Measurements from ENCODE around the gene RNF115. TPM values are rescaled to one million over a fixed set of nuclear protein-coding genes. Genes with fewer than 3 reads are reported as not detected.

RNF115 gene
- 10 to 100 TPM; 16.6 to 41.8 (median 23.1) TPM for total RNA-seq
- polyA plus RNA-seq: 1 to 10 TPM; 3.0 to 4.7 (median 3.0) TPM

DNA sequence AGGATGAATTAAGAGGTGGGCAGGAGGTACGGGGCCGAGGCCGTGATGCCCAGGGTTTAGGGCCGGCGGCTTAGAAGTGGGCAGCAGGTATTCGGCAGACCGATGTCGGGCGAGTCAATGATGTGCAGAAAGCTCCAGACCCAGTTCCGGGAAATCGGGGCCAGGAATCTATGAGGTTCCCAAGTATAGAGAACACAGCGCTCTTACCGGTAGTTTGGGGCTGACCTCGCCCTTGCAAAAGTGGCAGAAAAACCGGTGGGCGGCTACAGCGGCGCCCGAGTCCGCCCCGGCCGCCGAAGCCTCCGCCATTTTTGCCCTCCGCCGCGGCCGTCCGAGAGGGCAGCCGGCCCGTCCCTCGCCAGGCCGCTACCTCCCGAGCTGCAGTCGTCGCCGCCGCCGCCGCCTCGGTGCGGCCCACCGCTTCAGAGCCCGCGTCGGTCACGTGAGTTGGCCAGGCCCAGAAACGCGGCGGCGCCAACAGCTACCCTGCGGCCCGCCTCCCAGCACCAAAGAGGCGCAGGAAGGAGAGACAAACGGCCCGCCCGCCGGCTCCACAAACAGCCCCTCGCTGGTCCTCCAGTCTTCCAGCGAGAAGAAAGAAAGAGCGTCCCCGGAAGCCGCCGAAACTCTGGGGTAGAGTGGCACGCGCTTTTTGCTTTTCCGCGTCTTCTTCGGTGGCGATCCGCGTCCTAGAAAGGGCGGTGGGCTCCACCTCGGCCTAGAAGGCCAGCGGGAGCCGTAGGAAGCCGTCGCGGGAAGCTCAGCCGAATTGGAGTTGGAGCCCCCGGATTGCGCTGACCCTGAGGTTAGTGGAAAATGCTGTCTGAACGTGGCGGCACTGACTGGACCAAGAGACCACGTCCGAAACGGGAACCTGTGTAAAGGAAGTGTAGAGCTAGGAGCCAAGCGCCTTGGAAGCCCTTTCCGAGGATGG lies at the start of gene RNF115, which contains the start of gene POLR3C:
TSS of gene RNF115 (minus strand) at position 531 of the 934 bp plus-strand sequence. CDS start at position 309, 222 bp downstream.
TSS of gene POLR3C (plus strand) at position 636 of the 934 bp plus-strand sequence. CDS start 1,577 bp downstream, outside the sequence.
- WGBS, 2 donors: 0 to 1% methylated on average over 89 of the region's 89 CpGs
- DNase-seq: peak; percentile 97
- no peaks in the 10 kb centered on the region for H3K9me3 ChIP-seq
- peaks cover 7 to 30% (median 20%) of the 10 kb centered on the region in 4 donors for H3K36me3 ChIP-seq
- peak within 1 kb of the TSS; percentile 66 to 89 (median 70) for H3K4me3 ChIP-seq
- intact Hi-C loops (cut with DNase I): no loop called here
- TF ChIP-seq POLR2AphosphoS5 (IDR thresholded peaks at IDR 0.05): peak; percentile 76 to 96 (median 92)
- peak in 1 of 2 donors; percentile 62 for TF ChIP-seq POLR2A (IDR thresholded peaks at IDR 0.05)
- TF ChIP-seq, protein P1, sequence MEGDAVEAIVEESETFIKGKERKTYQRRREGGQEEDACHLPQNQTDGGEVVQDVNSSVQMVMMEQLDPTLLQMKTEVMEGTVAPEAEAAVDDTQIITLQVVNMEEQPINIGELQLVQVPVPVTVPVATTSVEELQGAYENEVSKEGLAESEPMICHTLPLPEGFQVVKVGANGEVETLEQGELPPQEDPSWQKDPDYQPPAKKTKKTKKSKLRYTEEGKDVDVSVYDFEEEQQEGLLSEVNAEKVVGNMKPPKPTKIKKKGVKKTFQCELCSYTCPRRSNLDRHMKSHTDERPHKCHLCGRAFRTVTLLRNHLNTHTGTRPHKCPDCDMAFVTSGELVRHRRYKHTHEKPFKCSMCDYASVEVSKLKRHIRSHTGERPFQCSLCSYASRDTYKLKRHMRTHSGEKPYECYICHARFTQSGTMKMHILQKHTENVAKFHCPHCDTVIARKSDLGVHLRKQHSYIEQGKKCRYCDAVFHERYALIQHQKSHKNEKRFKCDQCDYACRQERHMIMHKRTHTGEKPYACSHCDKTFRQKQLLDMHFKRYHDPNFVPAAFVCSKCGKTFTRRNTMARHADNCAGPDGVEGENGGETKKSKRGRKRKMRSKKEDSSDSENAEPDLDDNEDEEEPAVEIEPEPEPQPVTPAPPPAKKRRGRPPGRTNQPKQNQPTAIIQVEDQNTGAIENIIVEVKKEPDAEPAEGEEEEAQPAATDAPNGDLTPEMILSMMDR (IDR thresholded peaks at IDR 0.05): no peak
- no peak for TF ChIP-seq EP300 (IDR thresholded peaks at IDR 0.05)
- peaks cover 0 to 22% (median 12%) of the 10 kb centered on the region in 4 donors for H3K4me1 ChIP-seq
- peak within 1 kb of the TSS; percentile 86 to 91 (median 90) for H3K27ac ChIP-seq
- no peaks in the 10 kb centered on the region for H3K27me3 ChIP-seq

DNA sequence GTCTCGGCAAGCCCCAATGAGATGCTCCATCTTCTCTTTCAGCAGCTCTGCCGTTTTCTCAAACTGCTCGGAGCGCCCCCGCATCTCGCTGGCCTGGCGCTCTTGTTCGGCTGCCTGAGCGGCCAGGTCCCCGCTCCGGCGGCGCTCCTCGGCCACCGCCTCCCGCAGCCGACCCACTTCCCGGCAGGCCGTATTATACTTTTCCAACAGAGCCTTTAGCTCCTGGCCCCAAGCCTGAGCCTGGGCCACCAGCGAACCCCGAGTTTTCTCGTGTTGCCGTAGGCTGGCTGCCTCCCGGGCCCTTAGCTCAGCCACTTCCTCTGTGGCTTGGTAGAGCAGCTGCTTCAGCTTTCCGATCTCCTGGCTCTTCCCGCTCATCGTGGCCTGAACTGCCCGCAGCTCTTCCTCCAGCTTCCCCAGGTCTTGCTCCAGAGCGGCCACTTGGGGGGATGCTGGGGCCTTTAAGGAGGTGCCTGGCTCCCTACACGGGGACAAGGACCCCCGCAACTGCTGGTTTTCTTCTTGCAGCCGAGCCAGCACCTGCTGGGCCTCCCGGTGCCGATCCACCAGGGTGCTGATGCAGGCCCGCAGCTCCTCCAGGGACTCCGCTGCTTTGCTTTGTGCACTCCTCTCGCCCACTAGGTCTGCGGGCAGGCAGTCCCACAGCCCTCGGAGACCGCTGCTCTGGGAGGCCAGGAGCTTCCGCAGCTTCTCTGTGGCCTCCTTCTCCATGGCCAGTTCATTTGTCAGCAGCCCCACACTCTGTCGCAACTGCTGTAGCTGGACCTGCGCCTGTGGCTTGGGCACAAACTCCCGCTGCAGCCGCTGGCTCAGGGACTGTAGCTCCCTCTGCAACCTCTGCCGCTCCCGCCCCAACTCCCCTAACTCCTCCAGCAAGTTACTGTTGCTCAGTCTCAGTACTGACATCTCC lies 48.4 kb upstream of the RNF115 start:
- peaks cover 0 to 31% (median 22%) of the 10 kb centered on the region in 4 donors for H3K4me1 ChIP-seq
- intact Hi-C loops (cut with DNase I): loop anchor here (2.0 kb wide), 1 partner anchor 21 kb away; no protein-coding TSS in a partner anchor
- 29 to 34% methylated on average over 47 of the region's 47 CpGs for WGBS, 2 donors
- H3K4me3 ChIP-seq: peak overlapping the region; percentile 33 to 57 (median 55)
- H3K9me3 ChIP-seq: no peaks in the 10 kb centered on the region
- TF ChIP-seq POLR2AphosphoS5 (IDR thresholded peaks at IDR 0.05) (peak in 3 of 4 donors; percentile 33 to 59 (median 37)), EP300 (IDR thresholded peaks at IDR 0.05) (no peak), POLR2A (IDR thresholded peaks at IDR 0.05) (peak in 1 of 2 donors; percentile 20)
- H3K27ac ChIP-seq: peak overlapping the region; percentile 87 to 89 (median 88)
- H3K27me3 ChIP-seq: no peaks in the 10 kb centered on the region
- peak; percentile 89 for DNase-seq
- H3K36me3 ChIP-seq: peaks cover 0 to 9% (median 2%) of the 10 kb centered on the region in 4 donors

DNA sequence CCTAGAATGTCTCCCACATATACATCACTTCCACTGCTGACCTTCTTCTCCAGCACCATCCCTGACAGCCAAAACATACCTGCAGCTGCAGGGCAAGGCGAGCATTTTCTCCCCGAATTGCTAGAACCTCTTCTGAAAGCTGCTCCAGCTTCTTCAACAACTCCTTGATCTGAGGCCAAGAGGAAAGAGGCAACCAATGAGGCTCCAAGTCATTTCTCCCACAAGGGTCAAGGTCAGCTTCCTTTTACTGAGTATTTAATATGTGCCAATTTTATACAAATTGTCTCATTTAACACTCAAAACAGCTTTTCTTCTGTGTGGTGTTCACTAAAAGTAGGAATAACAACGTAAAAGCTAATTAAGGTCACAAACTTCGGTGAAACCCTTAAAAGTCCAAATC lies 44.3 kb upstream of the RNF115 start:
- 70 to 84% methylated on average over 4 of the region's 4 CpGs for WGBS, 2 donors
- H3K9me3 ChIP-seq: no peaks in the 10 kb centered on the region
- TF ChIP-seq POLR2AphosphoS5 (IDR thresholded peaks at IDR 0.05) (no peak), EP300 (IDR thresholded peaks at IDR 0.05) (no peak), POLR2A (IDR thresholded peaks at IDR 0.05) (no peak)
- TF ChIP-seq, protein P1 (IDR thresholded peaks at IDR 0.05): no peak
- H3K36me3 ChIP-seq: peaks cover 0 to 28% (median 2%) of the 10 kb centered on the region in 4 donors
- intact Hi-C loops (cut with DNase I): no loop called here
- H3K4me1 ChIP-seq: peaks cover 0 to 31% (median 22%) of the 10 kb centered on the region in 4 donors
- no peaks in the 10 kb centered on the region for H3K27me3 ChIP-seq
- no peak overlapping the region for H3K27ac ChIP-seq
- DNase-seq: no peak
- no peak overlapping the region for H3K4me3 ChIP-seq

DNA sequence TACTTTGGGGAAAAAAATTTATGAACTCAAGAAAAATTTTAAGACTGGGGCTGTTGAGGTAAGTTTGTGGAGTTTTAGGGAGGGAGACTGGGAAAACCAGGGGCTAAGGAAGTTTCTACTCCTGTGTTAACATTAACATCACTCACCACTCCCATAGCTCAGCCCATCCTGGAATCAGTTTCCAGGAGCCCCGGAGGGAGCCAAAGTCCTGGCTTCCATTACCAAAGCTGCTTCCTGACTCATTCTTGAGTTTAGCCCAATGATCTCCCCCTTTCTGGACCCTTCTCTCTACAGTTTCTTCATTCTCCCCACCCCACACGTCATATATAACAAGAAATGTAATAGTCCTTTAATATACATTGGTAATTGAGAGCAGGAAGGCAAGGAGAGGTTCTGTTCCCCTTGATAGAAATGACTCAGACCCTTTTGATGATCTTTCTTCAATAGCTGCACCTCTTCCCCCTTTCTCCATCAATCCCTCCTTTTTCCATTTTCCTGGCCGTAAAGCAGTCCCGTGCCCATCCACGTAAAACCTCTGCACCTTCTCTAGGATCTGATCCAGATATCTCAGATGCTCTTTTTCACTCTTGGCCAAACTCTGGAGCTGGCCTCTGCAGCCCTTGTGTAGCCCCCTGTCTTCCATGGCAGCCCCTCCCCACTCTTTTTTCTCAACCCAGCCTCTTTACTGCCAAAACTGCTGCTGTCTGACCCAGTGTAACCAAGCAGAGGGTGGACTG lies 39.6 kb upstream of the RNF115 start:
- intact Hi-C loops (cut with DNase I): no loop called here
- H3K4me3 ChIP-seq: no peak overlapping the region

More for the DNA sequence above, 39.6 kb upstream of the RNF115 start:
- Histone ChIP-seq H3K36me3 (peaks cover 0 to 28% (median 2%) of the 10 kb centered on the region in 4 donors), H3K27me3 (no peaks in the 10 kb centered on the region), H3K27ac (no peak overlapping the region), H3K9me3 (no peaks in the 10 kb centered on the region), H3K4me1 (peaks cover 0 to 7% (median 7%) of the 10 kb centered on the region in 4 donors)
- TF ChIP-seq, protein P1 (IDR thresholded peaks at IDR 0.05): no peak
- no peak for TF ChIP-seq POLR2A (IDR thresholded peaks at IDR 0.05)
- no peak for TF ChIP-seq POLR2AphosphoS5 (IDR thresholded peaks at IDR 0.05)
- TF ChIP-seq EP300 (IDR thresholded peaks at IDR 0.05): no peak
- no peak for DNase-seq
- WGBS, 2 donors: 72 to 79% methylated on average over 5 of the region's 5 CpGs
